PC-3 (cell line): ENCODE results near the gene ZC3H15.

Experiments used
- EZH2 ChIP-seq: fragments of 300-600 bp; sonication (generic); IDR thresholded peaks from one replicate; pipeline ENCODE4 v1.6.1; 2017; ENCODE audit warnings: antibody characterized with exemption, mild to moderate bottlenecking, low read length; ENCODE audit not compliant: unreplicated experiment
- TF ChIP-seq, protein P1 (sequence below): fragments of 300-600 bp; sonication (generic); conservative IDR thresholded peaks from 2 replicates; pipeline ENCODE4 v1.5.1; 2017; ENCODE audit warnings: antibody characterized with exemption, low read depth, mild to moderate bottlenecking, low read length

DNA sequence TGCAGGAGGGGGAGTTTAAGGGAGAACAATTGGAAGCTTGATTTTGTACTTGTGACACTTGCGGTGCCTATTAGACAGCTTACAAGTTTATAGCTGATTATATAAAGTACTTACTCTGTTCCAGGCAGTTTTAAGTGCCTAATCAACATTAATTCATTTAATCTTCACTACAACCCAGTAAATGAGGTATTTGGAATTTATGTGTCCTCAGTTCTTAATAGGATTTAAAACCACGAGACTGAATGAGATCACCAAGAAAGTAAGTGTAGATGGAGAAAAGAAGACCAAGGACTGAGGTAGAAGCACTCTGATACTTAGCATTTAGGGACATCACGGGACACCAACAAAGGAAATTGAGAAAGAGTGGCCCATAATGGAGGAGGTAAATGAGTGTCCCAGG lies 49.8 kb downstream of the ZC3H15 start:
- TF ChIP-seq, protein P1, sequence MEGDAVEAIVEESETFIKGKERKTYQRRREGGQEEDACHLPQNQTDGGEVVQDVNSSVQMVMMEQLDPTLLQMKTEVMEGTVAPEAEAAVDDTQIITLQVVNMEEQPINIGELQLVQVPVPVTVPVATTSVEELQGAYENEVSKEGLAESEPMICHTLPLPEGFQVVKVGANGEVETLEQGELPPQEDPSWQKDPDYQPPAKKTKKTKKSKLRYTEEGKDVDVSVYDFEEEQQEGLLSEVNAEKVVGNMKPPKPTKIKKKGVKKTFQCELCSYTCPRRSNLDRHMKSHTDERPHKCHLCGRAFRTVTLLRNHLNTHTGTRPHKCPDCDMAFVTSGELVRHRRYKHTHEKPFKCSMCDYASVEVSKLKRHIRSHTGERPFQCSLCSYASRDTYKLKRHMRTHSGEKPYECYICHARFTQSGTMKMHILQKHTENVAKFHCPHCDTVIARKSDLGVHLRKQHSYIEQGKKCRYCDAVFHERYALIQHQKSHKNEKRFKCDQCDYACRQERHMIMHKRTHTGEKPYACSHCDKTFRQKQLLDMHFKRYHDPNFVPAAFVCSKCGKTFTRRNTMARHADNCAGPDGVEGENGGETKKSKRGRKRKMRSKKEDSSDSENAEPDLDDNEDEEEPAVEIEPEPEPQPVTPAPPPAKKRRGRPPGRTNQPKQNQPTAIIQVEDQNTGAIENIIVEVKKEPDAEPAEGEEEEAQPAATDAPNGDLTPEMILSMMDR = no peak
- TF ChIP-seq EZH2 = no peak
